HEK293 (cell line): ENCODE data around the gene MRPS11.

Experiments
- CTCF ChIA-PET: fragments of 350-600 bp; formaldehyde crosslinking; extraction: SDS; loops from one replicate; lab custom pipeline; 2021; ENCODE audit warnings: antibody characterized with exemption; lab: Yijun Ruan, JAX
- POLR2A ChIA-PET: fragments of 300-600 bp; formaldehyde crosslinking; extraction: SDS; loops from one replicate; lab custom pipeline; 2020; ENCODE audit warnings: antibody characterized with exemption, inconsistent platforms; lab: Yijun Ruan, JAX
- H3K27ac ChIP-seq: fragments of 200-500 bp; sonication (Bioruptor generic); 2 replicates; pipeline ENCODE4 v1.5.1; 2014; ENCODE audit warnings: low read depth, low read length, control low read depth, inconsistent platforms; ENCODE audit errors: extremely low read depth
- H3K36me3 ChIP-seq, 2 experiments: fragments of 200-500 bp in 1 of 2; sonication (Bioruptor generic) in 1 of 2; 1 replicate in 1 of 2; 2 replicates in 1 of 2; pipeline ENCODE4 v1.5.1; 2014 to 2017; ENCODE audit warnings: inconsistent platforms in 2 of 2, low read length in 2 of 2; ENCODE audit not compliant: control insufficient read depth in 2 of 2, insufficient read depth in 1 of 2
- H3K4me1 ChIP-seq: fragments of 200-500 bp; sonication (Bioruptor generic); 2 replicates; pipeline ENCODE4 v1.5.1; 2014; ENCODE audit warnings: mild to moderate bottlenecking, low read length, inconsistent platforms; ENCODE audit not compliant: control insufficient read depth, insufficient read depth
- H3K4me3 ChIP-seq: 2 replicates; pipeline ENCODE4 v1.5.1; 2011; ENCODE audit warnings: low read depth, mild to moderate bottlenecking, control low read depth, low read length, moderate library complexity
- H3K9me3 ChIP-seq: fragments of 200-500 bp; sonication (Bioruptor generic); 2 replicates; pipeline ENCODE4 v1.5.1; 2014; ENCODE audit warnings: low read depth, low read length, inconsistent platforms; ENCODE audit not compliant: control insufficient read depth, insufficient read depth
- INSM2 ChIP-seq: fragments of 450-650 bp; formaldehyde crosslinking; IDR thresholded peaks from 2 replicates; pipeline ENCODE4 v1.5.1; 2016; ENCODE audit warnings: missing biosample characterization, missing genetic modification characterization
- KLF10 ChIP-seq: fragments of 450-650 bp; IDR thresholded peaks from 2 replicates; pipeline ENCODE4 v1.5.1; 2018; ENCODE audit warnings: missing biosample characterization, mild to moderate bottlenecking, missing genetic modification characterization
- ZFP41 ChIP-seq: fragments of 450-650 bp; formaldehyde crosslinking; IDR thresholded peaks from 2 replicates; pipeline ENCODE4 v1.5.1; 2016; ENCODE audit warnings: missing biosample characterization, missing genetic modification characterization, borderline replicate concordance
- ZNF121 ChIP-seq: fragments of 450-650 bp; formaldehyde crosslinking; IDR thresholded peaks from 2 replicates; pipeline ENCODE4 v1.5.1; 2016; ENCODE audit warnings: missing biosample characterization, missing genetic modification characterization
- ZNF132 ChIP-seq: fragments of 450-650 bp; formaldehyde crosslinking; IDR thresholded peaks from 2 replicates; pipeline ENCODE4 v1.5.1; 2017; ENCODE audit warnings: missing biosample characterization, missing genetic modification characterization, borderline replicate concordance
- ZNF138 ChIP-seq: fragments of 450-650 bp; formaldehyde crosslinking; IDR thresholded peaks from 2 replicates; pipeline ENCODE4 v1.5.1; 2016; ENCODE audit warnings: missing biosample characterization, missing genetic modification characterization, borderline replicate concordance
- ZNF433 ChIP-seq: fragments of 450-650 bp; formaldehyde crosslinking; IDR thresholded peaks from 2 replicates; pipeline ENCODE4 v1.5.1; 2016; ENCODE audit warnings: missing biosample characterization, missing genetic modification characterization, low read depth
- ZNF501 ChIP-seq: fragments of 450-650 bp; formaldehyde crosslinking; IDR thresholded peaks from 2 replicates; pipeline ENCODE4 v1.5.1; 2016; ENCODE audit warnings: missing biosample characterization, missing genetic modification characterization
- ZNF510 ChIP-seq: fragments of 450-650 bp; formaldehyde crosslinking; IDR thresholded peaks from 2 replicates; pipeline ENCODE4 v1.5.1; 2018; ENCODE audit warnings: mild to moderate bottlenecking, missing genetic modification characterization, missing biosample characterization; ENCODE audit not compliant: insufficient replicate concordance
- ZNF558 ChIP-seq: fragments of 450-650 bp; formaldehyde crosslinking; IDR thresholded peaks from 2 replicates; pipeline ENCODE4 v1.5.1; 2016; ENCODE audit warnings: missing biosample characterization, missing genetic modification characterization
- ZNF610 ChIP-seq: fragments of 450-650 bp; formaldehyde crosslinking; IDR thresholded peaks from 2 replicates; pipeline ENCODE4 v1.5.1; 2016; ENCODE audit warnings: missing biosample characterization, missing genetic modification characterization, borderline replicate concordance
- ZNF837 ChIP-seq: fragments of 450-650 bp; formaldehyde crosslinking; IDR thresholded peaks from 2 replicates; pipeline ENCODE4 v1.5.1; 2016; ENCODE audit warnings: missing biosample characterization, missing genetic modification characterization
- ZSCAN16 ChIP-seq: fragments of 450-650 bp; formaldehyde crosslinking; IDR thresholded peaks from 2 replicates; pipeline ENCODE4 v1.5.1; 2016; ENCODE audit warnings: missing biosample characterization, missing genetic modification characterization
- TF ChIP-seq, protein P1 (sequence below): fragments of 450-650 bp; formaldehyde crosslinking; IDR thresholded peaks from 2 replicates; pipeline ENCODE4 v1.5.1; 2016; ENCODE audit warnings: missing biosample characterization, missing genetic modification characterization
- TF ChIP-seq, protein P2 (sequence below): fragments of 450-650 bp; formaldehyde crosslinking; IDR thresholded peaks from 2 replicates; pipeline ENCODE4 v1.5.1; 2016; ENCODE audit warnings: missing biosample characterization, missing genetic modification characterization, borderline replicate concordance
- TF ChIP-seq, protein P3 (sequence below): fragments of 450-650 bp; formaldehyde crosslinking; IDR thresholded peaks from 2 replicates; pipeline ENCODE4 v1.5.1; 2016; ENCODE audit warnings: missing biosample characterization, missing genetic modification characterization

MRPS11 gene

DNA sequence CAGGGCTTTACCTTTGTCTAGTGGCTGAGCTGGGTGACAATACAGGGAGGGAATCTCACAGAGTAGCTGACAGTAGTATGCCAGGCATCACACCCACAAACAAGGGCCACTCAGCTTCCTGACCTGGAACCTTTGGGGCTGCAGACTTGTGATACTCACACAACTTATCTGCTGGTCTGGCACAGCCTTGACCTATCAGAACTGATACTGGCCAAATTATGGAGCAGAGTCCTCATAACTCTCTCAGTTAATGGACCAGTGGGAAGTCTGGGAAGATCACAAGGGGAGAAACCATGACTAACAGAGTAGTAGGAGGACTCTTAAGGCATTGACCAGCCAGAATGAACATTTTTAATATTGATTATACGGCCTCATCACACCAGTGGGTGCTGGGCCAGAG, 19.8 kb upstream of the MRPS11 start:
- CTCF ChIA-PET: interaction anchor here (0.7 to 9.4 kb wide), 3 partner anchors 114 to 201 kb away, joined by 3 to 110 read pairs (median 4); no protein-coding TSS in a partner anchor
- Histone ChIP-seq H3K4me1 (no peaks in the 10 kb centered on the region), H3K9me3 (no peaks in the 10 kb centered on the region; the same call in 1 of the 2 replicates), H3K4me3 (no peak overlapping the region), H3K36me3 (no peaks in the 10 kb centered on the region), H3K27ac (no peak overlapping the region)
- POLR2A ChIA-PET: no interaction called here
- TF ChIP-seq ZNF433 (tag by site-specific recombination) (no peak), ZNF132 (tag by site-specific recombination) (no peak), KLF10 (tag by site-specific recombination) (no peak), ZFP41 (no peak), ZNF138 (tag by site-specific recombination) (no peak), ZSCAN16 (no peak)

GRCh38 chr15:88448991-88449461, 18.5 kb upstream of the MRPS11 start:
- CTCF ChIA-PET: interaction anchor here (0.6 to 9.4 kb wide), 13 partner anchors 10 to 1543 kb away, joined by 3 to 110 read pairs (median 5); partner anchors contain the start of genes MRPL46, MRPS11 and NTRK3
- no peak overlapping the region for H3K27ac ChIP-seq
- POLR2A ChIA-PET: interaction anchor here (1.4 kb wide), 1 partner anchor 18 kb away, joined by 5 read pairs; the partner anchor contains the start of genes MRPL46 and MRPS11

More at GRCh38 chr15:88448991-88449461, 18.5 kb upstream of the MRPS11 start:
- no peaks in the 10 kb centered on the region for H3K9me3 ChIP-seq
- H3K4me3 ChIP-seq: no peak overlapping the region
- no peak for TF ChIP-seq ZNF837
- no peak for TF ChIP-seq ZNF510 (tag by site-specific recombination)
- TF ChIP-seq ZNF558 (tag by site-specific recombination): no peak
- TF ChIP-seq, protein P1, sequence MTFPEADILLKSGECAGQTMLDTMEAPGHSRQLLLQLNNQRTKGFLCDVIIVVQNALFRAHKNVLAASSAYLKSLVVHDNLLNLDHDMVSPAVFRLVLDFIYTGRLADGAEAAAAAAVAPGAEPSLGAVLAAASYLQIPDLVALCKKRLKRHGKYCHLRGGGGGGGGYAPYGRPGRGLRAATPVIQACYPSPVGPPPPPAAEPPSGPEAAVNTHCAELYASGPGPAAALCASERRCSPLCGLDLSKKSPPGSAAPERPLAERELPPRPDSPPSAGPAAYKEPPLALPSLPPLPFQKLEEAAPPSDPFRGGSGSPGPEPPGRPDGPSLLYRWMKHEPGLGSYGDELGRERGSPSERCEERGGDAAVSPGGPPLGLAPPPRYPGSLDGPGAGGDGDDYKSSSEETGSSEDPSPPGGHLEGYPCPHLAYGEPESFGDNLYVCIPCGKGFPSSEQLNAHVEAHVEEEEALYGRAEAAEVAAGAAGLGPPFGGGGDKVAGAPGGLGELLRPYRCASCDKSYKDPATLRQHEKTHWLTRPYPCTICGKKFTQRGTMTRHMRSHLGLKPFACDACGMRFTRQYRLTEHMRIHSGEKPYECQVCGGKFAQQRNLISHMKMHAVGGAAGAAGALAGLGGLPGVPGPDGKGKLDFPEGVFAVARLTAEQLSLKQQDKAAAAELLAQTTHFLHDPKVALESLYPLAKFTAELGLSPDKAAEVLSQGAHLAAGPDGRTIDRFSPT (tag by site-specific recombination): no peak
- TF ChIP-seq, protein P2, sequence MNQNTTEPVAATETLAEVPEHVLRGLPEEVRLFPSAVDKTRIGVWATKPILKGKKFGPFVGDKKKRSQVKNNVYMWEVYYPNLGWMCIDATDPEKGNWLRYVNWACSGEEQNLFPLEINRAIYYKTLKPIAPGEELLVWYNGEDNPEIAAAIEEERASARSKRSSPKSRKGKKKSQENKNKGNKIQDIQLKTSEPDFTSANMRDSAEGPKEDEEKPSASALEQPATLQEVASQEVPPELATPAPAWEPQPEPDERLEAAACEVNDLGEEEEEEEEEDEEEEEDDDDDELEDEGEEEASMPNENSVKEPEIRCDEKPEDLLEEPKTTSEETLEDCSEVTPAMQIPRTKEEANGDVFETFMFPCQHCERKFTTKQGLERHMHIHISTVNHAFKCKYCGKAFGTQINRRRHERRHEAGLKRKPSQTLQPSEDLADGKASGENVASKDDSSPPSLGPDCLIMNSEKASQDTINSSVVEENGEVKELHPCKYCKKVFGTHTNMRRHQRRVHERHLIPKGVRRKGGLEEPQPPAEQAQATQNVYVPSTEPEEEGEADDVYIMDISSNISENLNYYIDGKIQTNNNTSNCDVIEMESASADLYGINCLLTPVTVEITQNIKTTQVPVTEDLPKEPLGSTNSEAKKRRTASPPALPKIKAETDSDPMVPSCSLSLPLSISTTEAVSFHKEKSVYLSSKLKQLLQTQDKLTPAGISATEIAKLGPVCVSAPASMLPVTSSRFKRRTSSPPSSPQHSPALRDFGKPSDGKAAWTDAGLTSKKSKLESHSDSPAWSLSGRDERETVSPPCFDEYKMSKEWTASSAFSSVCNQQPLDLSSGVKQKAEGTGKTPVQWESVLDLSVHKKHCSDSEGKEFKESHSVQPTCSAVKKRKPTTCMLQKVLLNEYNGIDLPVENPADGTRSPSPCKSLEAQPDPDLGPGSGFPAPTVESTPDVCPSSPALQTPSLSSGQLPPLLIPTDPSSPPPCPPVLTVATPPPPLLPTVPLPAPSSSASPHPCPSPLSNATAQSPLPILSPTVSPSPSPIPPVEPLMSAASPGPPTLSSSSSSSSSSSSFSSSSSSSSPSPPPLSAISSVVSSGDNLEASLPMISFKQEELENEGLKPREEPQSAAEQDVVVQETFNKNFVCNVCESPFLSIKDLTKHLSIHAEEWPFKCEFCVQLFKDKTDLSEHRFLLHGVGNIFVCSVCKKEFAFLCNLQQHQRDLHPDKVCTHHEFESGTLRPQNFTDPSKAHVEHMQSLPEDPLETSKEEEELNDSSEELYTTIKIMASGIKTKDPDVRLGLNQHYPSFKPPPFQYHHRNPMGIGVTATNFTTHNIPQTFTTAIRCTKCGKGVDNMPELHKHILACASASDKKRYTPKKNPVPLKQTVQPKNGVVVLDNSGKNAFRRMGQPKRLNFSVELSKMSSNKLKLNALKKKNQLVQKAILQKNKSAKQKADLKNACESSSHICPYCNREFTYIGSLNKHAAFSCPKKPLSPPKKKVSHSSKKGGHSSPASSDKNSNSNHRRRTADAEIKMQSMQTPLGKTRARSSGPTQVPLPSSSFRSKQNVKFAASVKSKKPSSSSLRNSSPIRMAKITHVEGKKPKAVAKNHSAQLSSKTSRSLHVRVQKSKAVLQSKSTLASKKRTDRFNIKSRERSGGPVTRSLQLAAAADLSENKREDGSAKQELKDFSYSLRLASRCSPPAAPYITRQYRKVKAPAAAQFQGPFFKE: no peak
- TF ChIP-seq, protein P3, sequence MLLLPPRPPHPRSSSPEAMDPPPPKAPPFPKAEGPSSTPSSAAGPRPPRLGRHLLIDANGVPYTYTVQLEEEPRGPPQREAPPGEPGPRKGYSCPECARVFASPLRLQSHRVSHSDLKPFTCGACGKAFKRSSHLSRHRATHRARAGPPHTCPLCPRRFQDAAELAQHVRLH (tag by site-specific recombination): no peak
- no peak for TF ChIP-seq ZNF501 (tag by site-specific recombination)
- TF ChIP-seq ZNF610: no peak
- no peak for TF ChIP-seq INSM2 (tag by site-specific recombination)
- no peak for TF ChIP-seq ZNF121
- no peaks in the 10 kb centered on the region for H3K36me3 ChIP-seq
- no peaks in the 10 kb centered on the region for H3K4me1 ChIP-seq
